Activated CD8-positive, alpha-beta memory T cell treated with anti-CD3 and anti-CD28 coated beads for 24 hours (primary cell): ENCODE measurements around the gene MSMB.
A peak's percentile ranks its signal among the peaks of the same experiment; 100 is the strongest.

Experiments
- DNase-seq: peaks from one replicate; pipeline ENCODE4 v3.0.0-alpha.2; 2020

The MSMB gene, protein sequence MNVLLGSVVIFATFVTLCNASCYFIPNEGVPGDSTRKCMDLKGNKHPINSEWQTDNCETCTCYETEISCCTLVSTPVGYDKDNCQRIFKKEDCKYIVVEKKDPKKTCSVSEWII

DNA sequence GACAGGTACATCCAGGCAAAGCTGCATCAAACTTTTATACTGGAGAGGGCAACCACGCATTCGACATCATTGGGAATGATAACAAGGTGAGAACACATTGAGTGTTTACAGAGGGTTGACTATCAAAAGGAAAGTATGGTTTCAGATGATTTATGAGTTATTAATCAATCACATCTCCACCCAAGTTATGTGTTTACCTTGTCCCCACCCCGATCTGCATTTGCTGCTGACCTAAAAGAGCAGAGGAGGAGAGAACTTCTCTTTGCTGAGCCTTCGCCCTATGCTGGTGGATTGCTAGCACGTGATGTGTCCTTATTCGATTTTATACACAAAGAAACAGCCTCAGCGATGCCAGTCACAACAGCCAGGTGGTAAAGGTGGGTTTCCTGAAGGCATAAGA lies at the start of gene MSMB:
MSMB (minus strand) TSS at position 9 of the 400 bp plus-strand sequence. CDS start 32 bp downstream, outside the sequence.
- DNase-seq: no peak

DNA sequence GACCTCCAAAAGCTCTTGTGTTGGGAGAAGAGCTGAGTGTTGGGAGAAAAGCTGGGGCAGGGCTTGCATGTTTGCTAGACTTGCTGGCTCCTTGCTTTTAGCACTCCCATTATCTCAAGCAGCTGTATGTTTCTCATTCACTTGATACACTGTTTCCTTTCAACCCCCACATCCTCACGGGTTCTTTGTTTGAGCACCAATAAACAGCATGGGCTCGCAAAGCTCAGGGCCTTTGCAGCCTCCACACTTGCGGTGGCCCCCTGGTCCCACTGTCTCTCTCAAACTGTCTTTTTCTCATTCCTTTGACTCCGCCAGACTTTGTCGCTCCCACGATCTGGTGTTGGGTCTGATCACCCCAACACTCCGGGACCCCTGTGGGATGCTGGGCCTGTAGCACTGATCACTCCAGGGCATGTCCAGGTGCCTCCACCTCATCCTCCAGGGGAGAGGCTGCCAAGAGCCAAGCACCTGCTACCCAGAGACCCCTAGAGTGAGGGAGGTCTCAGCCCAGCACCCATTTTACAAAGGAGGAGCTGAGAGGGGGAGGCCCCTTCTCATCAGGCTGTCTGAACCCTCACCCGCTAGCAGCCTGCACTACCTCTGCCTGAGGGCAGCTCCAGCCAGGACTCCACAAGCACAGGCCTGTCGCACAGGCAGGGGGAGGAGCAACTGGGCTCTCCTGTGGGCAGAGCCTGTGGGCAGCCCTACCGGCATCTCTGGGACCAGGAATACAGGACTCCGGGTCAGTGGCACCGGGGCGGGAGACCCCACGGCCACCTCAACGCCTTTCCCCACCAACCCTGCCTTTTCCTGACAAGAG lies 49.1 kb upstream of the MSMB start:
- peak; percentile 69 for DNase-seq

DNA sequence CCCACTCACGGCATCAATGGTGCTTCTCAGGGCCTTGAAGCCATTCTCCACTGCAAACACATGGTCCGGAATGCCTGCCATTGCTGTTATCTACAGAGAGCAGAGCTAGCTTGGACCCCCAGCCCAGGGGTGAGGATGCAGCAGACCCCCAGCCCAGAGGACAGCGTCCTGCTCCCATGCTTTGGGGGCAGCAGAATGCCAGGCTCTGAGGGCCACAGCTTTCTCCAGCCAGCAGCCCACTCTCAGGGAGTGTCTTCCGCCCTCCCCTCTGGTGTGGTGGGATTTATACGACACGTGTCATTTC lies 48.1 kb upstream of the MSMB start:
- DNase-seq: no peak

DNA sequence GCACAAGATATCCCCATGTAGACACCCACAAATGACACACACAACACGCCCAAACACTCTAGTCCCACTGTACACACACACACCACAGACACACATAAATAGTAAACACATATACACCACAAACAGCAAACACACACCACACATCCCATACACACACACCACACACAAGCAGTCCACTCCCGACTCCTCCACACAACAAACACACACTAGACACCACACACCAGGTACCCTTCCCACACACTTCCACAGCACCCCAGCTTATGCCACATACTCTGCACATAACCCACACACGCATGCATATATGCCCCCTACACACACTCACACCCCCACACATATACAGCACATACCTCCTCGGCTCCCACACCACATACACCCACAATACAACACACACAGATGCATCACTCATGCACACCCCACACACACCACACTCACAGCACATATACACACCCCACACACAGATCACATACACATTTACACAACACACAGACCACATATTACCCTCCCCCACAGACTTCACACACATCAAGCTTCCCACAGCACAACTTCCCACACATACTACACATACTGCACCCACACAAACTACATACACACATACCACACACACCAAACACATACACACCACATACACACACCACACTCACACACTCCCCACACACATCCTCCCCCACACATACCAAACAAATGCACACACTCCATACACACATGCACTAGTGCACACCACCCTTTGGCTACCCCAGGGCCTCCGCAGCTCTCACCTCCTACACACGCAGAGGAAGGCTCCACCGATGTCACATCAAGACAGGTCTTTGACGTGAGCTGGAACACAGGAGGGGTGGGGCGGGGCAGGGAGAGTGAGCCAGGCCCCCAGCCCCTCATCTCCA lies 47.5 kb upstream of the MSMB start:
- DNase-seq: peak; percentile 73

DNA sequence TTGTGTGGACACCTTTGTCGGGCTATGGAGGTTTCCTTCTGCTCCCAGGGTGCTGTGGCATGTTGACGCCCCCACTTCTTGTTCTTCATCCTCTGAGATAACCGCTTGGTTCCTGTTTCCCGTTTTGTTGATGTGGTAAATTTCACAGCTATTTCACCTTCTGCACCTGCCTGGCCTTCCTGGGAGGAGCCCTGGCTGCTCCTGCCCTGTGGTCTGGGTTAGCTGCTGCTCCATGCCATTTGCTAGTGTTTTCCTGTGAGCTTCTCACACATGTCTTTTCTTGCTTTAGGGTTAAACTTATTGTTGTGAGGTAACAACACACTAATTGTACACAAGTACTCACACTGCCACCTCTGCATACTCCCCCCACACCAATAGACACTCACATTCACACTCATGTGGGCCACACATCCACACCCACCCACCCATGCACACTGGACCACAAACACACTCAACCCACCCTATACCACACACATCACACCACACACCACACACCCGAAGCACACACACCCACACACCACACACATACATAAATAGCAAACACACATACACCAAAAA lies 46.5 kb upstream of the MSMB start:
- no peak for DNase-seq

DNA sequence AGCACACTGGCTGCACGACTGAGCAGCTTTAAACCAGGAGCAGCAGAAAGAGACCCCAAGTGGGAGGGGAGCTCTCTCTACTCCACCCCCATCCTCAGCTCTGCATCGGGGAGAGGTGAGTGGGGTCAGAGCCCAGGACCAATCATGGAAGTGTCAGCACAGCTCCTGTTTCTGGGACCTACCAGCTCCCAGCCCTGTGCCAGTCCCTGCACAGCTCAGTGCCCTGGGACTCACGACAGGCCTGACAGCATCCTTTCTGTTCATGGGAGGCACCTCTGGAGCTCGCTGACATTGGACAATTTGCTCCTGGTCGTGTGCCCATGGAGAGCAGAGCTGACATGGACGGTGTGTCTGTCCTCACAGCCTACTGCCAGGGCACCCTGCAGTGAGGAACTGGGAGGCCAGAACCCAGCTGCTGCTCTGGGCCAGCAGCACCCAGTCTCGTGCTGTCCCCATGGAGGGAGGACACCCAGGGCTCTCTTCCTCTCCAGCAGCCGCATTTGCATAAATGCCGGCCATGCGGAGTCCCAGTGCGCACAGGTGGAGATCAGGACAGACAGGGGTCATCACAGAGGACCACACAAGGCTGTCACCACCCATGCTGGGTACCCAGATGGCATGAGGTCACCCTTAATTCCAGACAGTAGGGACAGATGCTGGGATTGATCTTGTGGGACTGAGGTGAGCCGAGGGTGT lies 45.9 kb upstream of the MSMB start:
- DNase-seq: peak; percentile 63

DNA sequence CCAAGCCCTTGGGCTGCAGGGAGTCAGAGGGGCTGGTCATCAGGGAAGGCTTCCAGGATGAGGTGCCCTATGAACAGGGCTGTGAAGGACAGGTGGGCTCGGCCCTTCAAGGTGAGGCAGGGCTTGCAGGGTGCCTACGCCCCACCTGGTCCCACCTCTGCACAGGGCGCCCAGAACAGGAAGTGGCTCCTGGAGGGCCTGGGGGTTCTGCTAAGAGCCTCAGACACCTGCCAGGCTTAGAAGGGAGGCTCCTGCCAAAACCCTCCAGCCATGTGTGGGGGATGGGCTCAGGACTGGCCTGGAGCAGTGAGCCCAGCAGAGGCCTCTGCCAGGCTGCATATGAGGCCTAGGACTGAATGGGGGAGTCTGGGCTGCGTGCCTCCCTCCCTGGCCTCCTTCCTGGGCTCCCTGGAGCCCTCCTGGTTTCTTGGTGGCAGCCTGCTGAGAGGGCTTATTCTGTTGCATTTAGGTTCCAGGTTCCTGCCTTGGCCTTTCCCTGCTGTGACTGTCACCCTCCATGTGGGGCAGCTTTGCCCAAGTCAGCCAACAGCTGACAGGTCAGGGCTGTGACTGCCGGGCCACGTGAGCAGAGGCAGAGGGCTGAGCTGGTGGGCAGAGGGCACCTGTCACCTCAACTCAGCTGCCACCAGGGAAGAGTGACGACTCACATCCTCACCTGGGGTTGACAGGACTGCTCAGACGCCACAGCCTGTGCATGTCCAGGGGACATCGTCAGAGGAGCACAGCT lies 45.2 kb upstream of the MSMB start:
- DNase-seq: peak; percentile 66

DNA sequence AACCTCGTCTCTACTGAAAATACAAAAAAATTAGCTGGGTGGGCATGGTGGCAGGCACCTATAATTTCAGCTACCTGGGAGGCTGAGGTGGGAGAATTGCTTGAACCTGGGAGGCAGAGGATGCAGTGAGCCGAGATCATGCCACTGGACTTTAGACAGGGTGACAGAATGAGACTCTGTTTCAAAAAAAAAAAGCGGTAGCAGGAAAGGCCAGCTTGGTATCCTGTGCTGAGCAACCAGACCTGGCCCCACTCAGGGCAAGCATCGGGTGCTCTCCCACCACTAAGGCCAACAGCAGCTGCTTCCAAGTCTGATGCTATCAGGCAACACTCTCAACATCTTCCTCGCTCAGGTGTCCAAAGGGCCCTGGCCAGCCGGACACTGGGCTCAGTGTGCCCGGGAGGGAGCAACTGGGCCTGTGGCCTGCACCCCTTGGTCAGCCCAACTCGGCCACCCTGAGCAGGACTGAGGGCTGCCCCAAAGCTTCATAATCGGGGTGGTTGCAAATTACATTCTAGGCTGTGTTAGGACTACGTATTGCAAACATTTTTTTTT lies 44.3 kb upstream of the MSMB start:
- DNase-seq: peak; percentile 52

DNA sequence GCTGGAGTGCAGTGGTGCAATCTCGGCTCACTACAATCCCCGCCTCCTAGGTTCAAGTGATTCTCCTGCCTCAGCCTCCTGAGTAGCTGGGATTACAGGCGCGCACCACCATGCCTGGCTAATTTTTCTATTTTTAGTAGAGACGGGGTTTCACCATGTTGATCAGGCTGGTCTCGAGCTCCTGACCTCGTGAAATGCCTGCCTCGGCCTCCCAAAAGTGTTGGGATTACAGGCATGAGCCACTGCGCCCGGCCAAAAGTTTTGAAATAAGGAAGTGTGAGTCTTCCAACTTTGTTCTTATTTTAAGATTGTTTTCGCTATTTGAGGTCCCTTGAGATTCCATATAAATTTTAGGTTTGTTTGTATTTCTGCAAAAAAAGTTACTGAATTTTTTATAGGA lies 41.3 kb upstream of the MSMB start:
- DNase-seq: peak; percentile 15

DNA sequence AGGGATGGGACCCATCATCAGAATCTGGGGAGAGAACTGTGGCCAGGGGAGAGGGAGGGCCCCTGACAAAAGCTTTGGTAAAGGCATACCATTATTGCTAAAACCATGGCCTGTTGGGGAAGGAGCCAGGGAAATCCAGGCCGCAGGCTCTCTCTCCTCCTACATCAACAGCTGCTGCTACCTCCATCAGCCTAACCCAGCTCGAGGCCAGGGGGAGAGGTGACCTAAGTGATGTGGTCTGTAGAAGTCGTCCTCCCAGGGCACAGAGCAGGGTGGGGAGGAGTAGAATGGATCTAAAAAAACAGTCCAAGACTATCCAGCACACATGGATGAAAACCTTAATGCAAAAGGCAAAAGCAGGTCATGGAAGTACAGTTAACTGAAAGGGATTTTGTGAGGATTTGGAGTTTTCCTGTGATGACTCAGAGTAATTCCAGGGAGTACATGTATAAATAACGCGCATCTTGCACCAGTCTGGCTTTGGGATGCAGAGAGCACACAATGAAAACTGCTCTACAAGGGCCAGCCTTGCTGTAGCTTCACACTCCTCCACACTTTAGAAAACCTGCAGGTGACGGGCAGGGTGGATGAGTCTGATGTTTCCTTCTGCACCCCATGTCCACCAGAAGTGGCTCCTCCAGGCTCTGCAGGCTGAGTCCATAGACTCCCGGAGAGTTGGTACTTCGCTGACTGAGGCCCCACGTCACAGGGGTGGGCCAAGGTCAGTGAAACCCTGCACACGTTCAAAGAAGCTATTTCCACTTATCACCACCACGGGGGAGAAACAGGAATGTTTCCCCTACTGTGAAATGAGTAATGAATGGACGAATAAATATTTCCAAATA lies 38.5 kb upstream of the MSMB start:
- DNase-seq: peak; percentile 11

DNA sequence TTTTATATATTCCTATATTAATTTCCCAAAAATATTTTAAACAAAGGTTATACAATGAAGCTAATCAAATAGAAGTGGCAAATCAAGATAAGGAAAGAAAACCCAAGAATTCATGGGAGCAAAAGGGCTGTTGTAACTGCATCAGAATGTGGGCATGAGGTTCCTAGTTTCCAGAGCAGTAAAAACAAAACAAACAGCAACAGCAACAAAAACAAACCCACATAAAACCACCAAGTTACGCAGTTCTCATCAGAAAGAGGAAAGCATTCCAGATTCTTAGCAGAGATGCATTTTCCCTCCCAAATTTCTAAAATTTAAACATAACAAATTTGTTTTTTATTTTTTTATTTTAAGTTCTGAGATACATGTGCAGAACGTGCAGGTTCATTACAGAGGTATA lies 34.8 kb upstream of the MSMB start:
- no peak for DNase-seq

DNA sequence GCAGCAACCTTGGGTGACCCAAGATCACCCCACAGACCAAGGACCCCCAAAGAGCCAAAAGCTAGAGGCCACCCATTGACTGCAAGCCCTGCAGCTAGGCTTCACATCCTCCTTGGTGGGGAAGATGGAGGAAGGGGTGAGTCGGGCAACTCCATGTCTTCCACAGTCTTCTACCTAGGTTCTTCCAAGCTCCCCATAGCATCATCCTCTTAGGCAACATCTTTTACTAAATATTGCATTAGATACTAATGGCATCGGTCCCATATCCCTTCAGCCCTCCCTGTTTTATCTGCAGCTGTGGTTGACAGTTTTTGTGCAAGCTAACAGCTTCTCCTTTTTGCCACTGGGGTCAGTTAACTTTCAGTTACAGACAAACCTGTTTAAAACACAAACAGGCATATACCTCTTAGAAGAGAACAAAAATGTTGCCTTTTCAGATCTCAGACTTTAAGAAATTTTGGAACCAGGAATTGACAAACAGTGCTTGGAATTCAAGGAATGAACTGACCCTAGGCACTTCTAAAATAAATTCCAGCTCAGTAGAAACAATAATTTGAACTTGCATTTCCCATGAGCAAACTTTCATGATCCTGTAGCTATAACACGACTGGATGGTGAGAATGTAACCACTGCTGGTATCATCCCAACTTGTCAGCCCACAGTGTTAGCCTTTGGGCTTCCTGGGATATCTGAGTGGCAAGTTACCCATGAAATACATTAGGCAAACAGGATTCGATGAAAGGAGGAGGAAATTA lies 33.9 kb upstream of the MSMB start:
- peak; percentile 35 for DNase-seq

DNA sequence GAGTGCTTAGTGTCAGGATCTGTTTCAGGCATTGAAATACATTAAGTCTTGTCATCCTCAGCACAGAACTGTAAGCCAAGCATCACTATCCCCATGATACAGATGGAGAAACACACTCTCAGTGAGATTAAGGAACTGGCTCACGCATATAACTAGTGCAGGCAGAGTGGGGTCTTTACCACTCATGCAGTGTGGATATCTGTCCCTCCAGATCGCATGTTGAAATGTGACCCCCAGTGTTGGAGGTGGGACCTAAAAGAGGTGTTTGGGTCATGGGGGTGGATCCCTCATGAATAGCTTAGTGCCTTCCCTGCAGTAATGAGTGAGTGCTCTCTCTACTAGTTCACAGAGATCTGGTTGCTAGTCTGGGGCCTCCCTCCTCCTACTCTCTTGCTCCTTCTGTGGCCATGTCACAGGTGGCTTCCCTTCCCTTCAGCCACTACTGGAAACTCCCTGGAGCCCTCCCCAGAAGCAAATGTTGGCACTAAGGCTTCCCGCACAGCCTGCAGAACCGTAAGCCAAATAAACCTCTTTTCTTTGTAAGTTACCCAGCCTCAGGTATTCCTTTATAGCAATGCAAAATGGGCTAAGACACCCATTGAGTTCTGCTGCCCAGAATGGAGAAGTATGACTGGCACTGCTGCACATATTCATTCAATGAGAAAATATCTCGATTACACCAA lies 31.8 kb upstream of the MSMB start:
- DNase-seq: no peak

DNA sequence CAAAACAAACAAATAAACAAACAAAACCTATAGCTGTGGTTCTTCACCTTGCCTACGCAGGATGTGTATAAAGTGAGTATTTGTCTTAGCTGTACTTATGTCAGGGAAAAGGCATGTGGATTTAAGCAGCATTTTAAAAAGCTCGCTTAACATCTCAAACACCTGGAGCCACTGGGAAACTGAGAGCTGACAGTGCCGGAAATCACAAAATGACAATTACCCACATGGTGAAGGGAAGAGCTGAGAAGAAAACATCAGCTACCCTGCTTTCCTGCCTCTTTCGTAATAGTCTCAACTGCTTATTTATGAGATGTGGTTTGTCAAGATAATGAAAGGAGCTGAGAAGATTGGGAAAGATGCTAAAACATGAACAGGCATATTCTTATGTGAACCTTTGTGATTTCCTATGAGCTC lies 31.1 kb upstream of the MSMB start:
- no peak for DNase-seq

DNA sequence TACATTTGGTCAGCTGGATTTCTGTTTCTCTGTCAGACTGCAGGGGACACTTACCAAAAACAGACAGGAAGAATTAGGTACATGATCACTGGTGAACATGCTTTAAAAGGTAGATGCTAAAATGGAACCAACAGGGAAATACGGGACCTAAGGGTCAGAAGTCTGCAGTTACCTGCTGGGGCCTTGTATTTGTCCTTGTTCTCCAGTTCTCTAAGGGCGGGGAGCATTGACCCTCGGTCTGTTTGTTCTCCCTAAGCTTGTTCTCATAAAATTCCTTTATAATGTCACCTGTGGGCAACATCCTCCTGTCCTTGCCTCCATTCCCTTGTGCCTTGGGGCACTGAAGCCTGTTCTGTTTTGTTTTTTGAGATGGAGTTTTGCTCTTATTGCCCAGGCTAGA lies 29.8 kb upstream of the MSMB start:
- no peak for DNase-seq

DNA sequence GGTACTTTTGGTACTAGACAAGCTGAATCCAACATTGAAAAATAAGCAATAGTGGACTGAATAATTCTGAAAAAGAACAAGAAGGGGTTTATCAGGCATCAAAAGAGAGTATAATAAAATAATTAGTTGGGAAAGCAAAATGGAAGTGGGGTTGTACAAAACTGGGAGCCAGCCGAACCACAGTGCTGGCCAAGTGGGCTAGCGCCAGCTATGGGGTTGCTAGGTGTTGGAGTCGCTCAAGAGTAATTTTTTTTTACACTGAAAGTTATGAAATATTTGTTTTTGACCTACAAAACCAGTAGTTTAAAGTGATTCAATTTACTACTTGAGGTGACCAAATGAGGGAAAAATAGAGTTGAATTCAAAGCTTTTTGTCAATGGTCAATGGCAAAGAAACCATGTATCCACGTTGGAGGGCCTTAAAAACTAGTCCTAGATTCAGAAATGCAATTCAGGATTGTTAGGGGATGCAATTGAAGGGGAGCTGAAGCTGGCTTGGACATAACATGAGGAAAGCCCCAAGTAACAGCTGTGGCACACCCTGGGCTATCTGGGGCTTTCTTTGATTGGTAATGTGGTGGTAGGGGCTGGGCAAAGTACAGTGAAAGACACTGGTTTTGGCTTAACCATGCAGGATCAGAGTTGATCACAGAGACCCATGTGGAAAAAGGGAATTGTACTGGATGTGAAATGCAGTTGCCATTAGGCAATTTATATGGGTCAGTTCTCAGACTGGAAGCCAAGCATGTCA lies 28.3 kb upstream of the MSMB start:
- DNase-seq: no peak

DNA sequence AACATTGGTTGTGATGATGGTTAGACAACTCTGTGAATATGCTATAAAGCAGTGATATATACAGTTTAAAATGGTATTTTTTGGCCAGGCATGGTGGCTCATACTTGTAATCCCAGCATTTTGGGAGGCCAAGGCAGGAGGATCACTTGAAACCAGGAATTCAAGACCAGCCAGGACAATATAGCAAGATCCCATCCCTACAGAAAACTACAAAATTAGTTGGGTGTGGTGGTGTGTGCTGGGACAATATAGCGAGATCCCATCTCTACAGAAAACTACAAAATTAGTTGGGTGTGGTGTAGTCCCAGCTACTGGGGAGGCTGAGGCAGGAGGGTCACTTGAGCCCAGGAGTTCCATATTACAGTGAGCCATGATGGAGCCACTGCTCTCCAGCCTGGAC lies 27.5 kb upstream of the MSMB start:
- no peak for DNase-seq

DNA sequence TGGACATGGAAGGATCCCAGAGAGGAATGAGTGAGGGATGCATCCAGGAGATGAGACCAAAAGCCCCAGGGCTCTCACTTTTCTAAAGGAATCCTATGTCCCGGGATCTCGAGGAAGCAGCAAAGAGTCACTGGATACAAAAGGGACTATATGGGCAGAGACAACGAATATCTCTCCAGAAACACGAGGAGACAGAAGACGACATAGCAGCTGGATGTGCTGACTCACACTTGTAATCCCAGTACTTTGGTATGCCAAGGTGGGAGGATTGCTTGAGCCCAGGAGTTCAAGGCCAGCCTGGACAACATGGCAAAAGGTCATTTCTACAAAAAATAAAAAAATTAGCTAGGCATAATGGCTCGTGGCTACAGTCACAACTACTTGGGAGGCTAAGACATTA lies 24.7 kb upstream of the MSMB start:
- DNase-seq: no peak
